Measurements from ENCODE around the gene WDR72. TPM values are rescaled to one million over a fixed set of nuclear protein-coding genes. Genes with fewer than 3 reads are reported as not detected.

The WDR72 gene
- total and polyA plus RNA-seq, 2 of the 8 experiments (the other 6 are each of a cell fraction or from before 2014, with no cell fraction given), result 1.2 to 1.9 TPM

DNA sequence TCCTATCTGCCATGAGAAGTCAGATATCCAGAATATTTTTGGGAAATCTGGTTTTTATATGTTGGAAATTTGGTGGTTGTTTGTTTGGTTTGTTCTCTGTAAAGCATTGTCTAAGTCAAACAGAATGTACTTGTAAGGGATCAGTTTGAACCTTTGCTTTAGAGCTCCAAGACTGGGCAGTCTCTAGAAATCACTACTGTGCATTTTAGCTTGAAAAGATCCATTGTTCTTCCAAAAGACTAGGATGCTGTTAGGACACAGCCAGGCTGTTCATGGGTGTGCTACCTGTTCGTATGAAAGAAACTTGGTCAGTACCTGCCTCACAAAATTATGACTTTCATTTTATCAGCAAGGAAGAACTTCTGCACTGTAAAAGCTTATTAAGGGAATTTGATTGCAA, 182.6 kb downstream of the WDR72 start:
- Histone ChIP-seq H3K23ac (ENCODE audit: insufficient read length) (no peak overlapping the region), H3K4me2 (ENCODE audit: insufficient read depth in 1 of 2, low read depth in 2 of 2, low read length in 2 of 2) (no peak overlapping the region), H3K27ac (ENCODE audit: low read depth, low read length) (no peak overlapping the region), H3K36me3 (ENCODE audit: control insufficient read depth in 2 of 4, insufficient read depth in 4 of 4, low read length in 3 of 4) (no peaks in the 10 kb centered on the region), H2AK5ac (ENCODE audit: low read depth, low read length) (no peak overlapping the region), H3K9me3 (ENCODE audit: insufficient read depth in 2 of 2, low read depth in 1 of 2, low read length in 1 of 2) (no peaks in the 10 kb centered on the region), H2BK12ac (ENCODE audit: low read depth, low read length) (no peak overlapping the region), H3K9ac (replicated peaks in 1 of 4; ENCODE audit: extremely low read depth in 1 of 4, low read depth in 3 of 4, low read length in 3 of 4) (no peak overlapping the region), H3K14ac (ENCODE audit: insufficient read length) (no peak overlapping the region), H3K4me3 (ENCODE audit: extremely low read depth in 1 of 4, insufficient read depth in 2 of 4, low read depth in 3 of 4, low read length in 4 of 4) (no peak overlapping the region), H4K20me1 (replicated peaks in 1 of 2; ENCODE audit: control insufficient read depth in 1 of 2, insufficient read depth in 2 of 2, low read length in 2 of 2) (no peaks in the 10 kb centered on the region), H4K91ac (replicated peaks; ENCODE audit: insufficient read length, low read length) (no peak overlapping the region), H3K27me3 (replicated peaks in 1 of 4; ENCODE audit: control insufficient read depth in 3 of 4, extremely low read depth in 1 of 4, insufficient read depth in 3 of 4, low read length in 3 of 4) (no peaks in the 10 kb centered on the region), H2BK5ac (ENCODE audit: low read depth, low read length) (no peak overlapping the region), H2BK15ac (ENCODE audit: low read length) (no peak overlapping the region), H2AFZ (ENCODE audit: low read length) (no peak overlapping the region), H3K79me2 (ENCODE audit: control insufficient read depth in 1 of 2, insufficient read depth in 2 of 2, low read length in 2 of 2) (no peaks in the 10 kb centered on the region), H3K18ac (ENCODE audit: extremely low read depth, low read length) (no peak overlapping the region), H2BK120ac (replicated peaks; ENCODE audit: low read depth, low read length) (no peak overlapping the region), H3K4me1 (replicated peaks in 1 of 4; ENCODE audit: control insufficient read depth in 3 of 4, insufficient read depth in 4 of 4, low read length in 3 of 4) (no peaks in the 10 kb centered on the region), H2BK20ac (ENCODE audit: low read length) (no peak overlapping the region), H4K5ac (ENCODE audit: insufficient read length, low read depth, low read length) (no peak overlapping the region), H4K8ac (ENCODE audit: extremely low read depth, insufficient read depth, low read length) (no peak overlapping the region), H3K56ac (replicated peaks; ENCODE audit: insufficient read length, low read depth, low read length) (no peak overlapping the region), H3K23me2 (ENCODE audit: low read depth, low read length) (no peaks in the 10 kb centered on the region; the same call in 1 of the 2 replicates), H3K4ac (replicated peaks; ENCODE audit: insufficient read length, low read depth, low read length) (no peak overlapping the region), H3K79me1 (ENCODE audit: low read depth, low read length) (no peaks in the 10 kb centered on the region)
- FAIRE-seq (no peak), DNase-seq (ENCODE audit: low read depth in 1 of 2, low spot score in 2 of 2) (no peak)
- TF ChIP-seq, protein P1, sequence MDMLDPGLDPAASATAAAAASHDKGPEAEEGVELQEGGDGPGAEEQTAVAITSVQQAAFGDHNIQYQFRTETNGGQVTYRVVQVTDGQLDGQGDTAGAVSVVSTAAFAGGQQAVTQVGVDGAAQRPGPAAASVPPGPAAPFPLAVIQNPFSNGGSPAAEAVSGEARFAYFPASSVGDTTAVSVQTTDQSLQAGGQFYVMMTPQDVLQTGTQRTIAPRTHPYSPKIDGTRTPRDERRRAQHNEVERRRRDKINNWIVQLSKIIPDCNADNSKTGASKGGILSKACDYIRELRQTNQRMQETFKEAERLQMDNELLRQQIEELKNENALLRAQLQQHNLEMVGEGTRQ (IDR thresholded peaks at IDR 0.05; ENCODE audit: low read length), result no peak
- TF ChIP-seq SAP30 (IDR thresholded peaks at IDR 0.05; ENCODE audit: insufficient read depth, insufficient replicate concordance, low read length) (no peak), POLR2A (IDR thresholded peaks at IDR 0.05; ENCODE audit: control extremely low read depth in 1 of 2, low read depth in 2 of 2, low read length in 2 of 2) (no peak), SUZ12 (IDR thresholded peaks at IDR 0.05; ENCODE audit: low read length) (no peak), BCL11A (IDR thresholded peaks at IDR 0.05; ENCODE audit: low read depth in 2 of 2, low read length in 2 of 2) (no peak), GABPA (IDR thresholded peaks at IDR 0.05; ENCODE audit: borderline replicate concordance, insufficient read depth, low read length) (no peak)
- TF ChIP-seq, protein P2, sequence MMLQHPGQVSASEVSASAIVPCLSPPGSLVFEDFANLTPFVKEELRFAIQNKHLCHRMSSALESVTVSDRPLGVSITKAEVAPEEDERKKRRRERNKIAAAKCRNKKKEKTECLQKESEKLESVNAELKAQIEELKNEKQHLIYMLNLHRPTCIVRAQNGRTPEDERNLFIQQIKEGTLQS (IDR thresholded peaks at IDR 0.05; ENCODE audit: insufficient read depth, low read depth, low read length), result no peak
- 88% methylated on average over 1 of the region's 1 CpG; no CpG with 5 or more reads in 1 of the 2 experiments for WGBS, 2 experiments (ENCODE audit: extremely low coverage in 1 of 2, insufficient coverage in 1 of 2, insufficient read length in 1 of 2, insufficient replicate concordance in 2 of 2, low coverage in 1 of 2, low lambda C conversion rate in 2 of 2, missing lambda C conversion rate in 1 of 2)
- ChIA-PET POLR2A (ENCODE audit: partially characterized antibody) (no interaction called here), CTCF (ENCODE audit: partially characterized antibody) (interaction anchor here (0.9 to 1.0 kb wide), 2 partner anchors 308 to 797 kb away, joined by 3 read pairs; no protein-coding TSS in a partner anchor)
